Measurements from ENCODE around the gene EZH1.
"Not testable (repeated sequence)": the region's sequence is repeated elsewhere in the genome, so short reads cannot be mapped to it uniquely, and the experiment has no call there.

EZH1 gene

DNA sequence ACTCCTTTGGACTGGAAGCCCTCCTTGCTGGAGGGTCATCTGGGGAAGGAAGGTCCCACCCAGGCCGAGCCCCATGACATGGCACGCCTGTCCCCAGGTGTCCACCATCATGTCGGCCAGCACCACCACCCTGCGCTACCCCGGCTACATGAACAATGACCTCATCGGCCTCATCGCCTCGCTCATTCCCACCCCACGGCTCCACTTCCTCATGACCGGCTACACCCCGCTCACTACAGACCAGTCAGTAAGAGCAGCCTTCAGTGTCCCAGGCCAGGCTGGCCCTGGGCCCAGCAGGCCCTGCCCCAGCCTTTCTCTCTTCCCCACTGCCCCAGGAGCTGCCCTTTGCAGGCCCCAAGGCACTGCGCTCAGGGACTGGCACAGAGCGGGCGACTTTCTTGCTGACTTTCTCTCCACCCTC, 79.2 kb downstream of the EZH1 start:
- DNase-seq: no peak

DNA sequence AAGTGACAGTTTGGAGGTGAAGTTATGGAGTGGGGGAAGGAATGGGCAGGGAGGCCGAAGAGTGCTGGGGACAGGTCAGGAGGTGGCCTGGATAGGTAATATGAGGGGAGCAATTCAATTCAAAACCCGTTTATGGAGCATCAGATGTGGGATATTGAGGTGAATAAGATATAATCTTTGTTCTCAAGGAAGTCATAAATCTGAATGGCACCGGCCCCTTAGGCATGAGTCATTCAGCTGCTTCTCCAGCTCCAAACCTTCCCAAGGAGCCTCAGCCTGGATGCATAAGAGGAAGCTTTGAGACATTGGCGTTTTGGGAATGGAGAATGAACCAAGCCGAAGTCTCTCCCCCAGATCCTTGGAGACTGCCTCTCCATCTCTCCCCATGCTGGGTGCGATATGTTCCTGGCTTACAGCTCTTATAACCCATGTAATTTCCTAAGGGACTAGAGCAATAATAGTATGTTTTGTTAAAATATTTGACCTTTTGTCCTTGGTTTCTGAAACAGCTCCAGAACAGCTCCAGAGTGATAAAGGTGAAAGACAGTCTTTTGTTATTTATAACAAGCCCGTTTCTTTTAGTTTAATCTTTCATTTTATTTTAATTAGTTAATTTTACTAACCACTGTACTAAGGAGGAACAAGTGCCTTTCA, 84.0 kb downstream of the EZH1 start:
- DNase-seq: no peak

DNA sequence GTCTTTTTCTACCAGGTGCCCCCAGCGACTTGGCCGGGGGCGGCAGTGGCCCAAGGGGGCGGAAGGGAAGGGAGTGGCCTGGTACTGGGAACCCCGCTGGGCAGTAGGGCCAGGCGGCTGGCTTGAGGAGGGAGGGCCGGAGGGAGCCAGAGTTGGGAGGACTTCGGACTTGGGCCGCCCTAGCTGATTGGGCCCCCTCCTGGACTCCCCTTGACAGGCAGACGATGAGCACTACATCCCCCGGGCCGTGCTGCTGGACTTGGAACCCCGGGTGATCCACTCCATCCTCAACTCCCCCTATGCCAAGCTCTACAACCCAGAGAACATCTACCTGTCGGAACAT, 84.9 kb downstream of the EZH1 start:
- not testable (repeated sequence) for DNase-seq

DNA sequence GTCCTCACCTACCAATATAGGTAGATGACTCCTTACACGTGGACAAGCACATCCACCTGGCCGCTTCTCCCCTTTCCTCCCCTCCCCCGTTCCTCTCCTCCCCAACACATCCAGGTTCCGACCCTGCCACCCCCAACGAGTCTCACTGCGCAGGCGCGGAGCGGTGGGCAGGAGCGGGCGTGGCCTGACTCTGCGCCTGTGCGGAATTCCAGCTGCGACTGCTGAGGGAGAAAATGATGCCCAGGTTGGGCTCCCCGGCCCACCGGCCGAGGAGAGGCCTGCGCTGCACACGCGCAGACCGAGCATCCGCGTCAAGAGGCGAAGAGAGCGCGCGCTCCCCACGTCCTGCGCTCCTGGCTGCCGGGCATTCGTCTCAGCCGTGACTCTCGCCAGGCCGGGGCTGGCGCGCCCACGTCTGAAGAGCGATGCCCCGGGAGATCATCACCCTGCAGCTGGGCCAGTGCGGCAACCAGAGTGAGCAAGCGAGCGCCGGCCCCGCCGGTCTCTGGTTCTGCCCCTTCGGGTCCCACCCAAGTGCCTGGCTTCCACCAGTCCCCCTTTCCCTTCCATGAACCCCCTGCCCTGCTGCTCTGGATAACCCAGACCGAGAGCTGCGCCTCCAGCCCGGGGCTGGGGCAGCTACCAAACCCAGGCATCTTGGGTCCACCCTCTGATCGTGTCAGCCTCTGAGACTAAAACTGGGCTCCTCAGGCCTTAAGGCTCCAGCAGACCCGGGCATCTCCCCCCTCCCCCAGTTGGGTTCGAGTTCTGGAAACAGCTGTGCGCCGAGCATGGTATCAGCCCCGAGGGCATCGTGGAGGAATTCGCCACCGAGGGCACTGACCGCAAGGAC, 85.5 kb downstream of the EZH1 start, which contains the start of gene TUBG2:
Gene TUBG2 (plus strand): TSS at position 206 of the 853 bp plus-strand sequence. CDS start 220 bp downstream, at position 426.
- DNase-seq: peak; percentile 82 to 94

DNA sequence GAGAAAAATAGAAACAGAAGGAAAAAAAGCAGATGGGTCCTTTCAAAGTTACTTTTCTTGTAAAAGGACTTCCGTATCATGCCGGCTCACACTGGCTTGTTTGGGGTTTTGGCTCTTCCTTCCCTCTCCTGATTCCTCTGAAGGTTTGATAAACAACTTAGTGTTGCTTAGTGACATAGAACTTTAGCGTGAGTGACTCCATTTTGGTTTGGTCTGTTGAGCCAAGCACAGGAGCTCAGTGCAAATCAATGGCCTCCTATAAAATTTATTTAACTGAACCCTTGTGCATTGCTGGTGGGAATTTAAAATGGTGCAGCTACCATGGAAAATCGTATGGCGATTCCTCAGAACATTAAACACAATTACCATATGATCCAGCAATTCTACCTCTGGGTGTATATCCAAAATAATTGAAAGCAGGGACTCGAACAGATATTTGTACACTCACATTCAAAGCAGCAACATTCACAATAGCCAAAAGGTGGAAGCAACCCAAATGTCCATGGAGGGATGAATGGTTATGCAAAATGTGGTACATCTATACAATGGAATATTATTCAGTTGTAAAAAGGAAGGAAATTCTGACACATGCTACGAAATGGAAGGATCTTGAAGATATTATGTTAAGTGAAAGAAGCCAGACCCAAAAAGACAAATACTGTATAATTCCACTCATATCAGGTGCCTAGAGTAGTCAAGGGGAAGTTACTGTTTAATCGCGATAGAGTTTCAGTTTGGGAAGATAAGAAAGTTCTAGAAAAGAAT, 86.8 kb downstream of the EZH1 start:
- no peak for DNase-seq

DNA sequence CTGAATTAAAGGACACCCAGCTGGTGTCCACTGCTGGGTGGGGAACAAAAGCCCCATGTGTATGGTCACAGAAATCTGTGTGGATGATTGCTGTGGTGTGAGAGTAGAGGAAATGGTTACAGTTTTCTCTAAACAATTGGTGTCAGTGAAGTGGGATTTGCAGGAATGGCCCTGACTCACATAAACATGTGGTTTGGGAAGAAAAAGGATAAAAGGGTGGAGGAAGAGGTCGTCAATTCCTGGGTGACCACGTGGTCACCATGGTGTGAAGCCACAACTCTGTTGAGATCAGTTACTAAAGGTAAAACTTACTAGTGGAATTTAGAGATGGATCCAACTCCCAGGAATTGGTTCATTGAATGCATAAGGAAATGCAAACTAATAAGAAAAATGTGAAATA, 89.3 kb downstream of the EZH1 start:
- DNase-seq: no peak

DNA sequence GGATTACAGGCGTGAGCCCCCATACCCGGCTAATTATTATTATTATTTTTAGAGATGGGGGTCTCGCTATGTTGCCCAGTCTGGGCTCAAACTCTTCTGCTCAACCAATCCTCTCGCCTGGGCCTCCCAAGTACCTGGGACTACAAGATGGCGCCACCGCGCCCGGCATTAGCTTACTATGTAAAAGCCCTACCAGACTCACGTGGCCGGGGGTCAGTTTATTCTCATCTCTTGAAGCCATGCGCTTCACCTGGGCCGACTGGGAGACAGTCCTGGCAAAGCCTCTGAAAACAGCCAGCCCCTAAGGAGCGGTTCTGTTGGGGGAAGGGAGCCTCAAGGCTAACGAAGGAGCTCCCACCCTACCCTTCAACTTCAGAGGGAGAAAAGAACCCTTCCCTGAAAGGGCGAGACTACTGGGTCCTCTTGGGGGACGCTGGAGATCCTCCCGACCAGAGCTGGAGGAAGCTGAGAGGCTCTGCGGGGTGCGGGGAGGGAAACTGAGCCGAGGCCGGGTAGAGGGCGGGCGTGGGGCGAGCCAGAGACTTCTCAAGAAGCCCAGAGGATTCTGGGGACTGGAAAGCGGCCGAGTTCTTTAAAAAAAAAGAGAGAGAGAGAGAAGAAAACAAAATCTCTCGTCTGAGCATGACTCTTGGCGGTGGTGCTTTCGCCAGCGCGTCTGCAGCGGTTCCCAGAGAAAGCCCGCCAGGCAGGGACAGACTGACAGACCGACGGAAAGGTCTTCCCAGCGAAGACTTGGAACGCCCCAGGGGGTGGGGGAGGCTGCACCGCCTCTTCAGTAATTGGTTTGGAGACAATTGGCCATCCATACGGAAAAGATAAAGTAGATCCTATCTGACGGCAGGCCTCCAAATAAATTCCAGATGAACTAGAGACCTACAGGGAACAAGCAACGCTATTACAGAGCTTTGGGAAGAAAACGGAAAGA, 91.4 kb downstream of the EZH1 start:
- DNase-seq: no peak

DNA sequence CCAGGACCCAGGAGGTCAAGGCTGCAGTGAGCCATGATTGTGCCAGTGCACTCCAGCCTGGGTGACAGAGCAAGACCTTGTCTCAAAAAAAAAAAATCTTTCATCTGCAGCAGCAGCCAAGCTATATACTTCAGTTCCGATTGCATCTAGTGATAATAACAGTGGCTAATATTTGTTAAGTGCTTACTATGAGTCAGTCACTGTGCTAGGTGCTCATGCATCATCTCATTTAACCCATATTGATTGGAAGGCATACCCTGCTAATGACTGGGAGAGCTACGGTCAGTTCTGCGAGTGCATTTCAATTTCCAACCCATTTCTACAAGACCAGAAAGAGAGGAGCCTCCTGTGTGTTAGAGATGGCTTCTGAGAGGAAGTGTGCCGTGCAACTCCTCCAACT, 93.4 kb downstream of the EZH1 start:
- no peak for DNase-seq
